GM21619 (cell line): Measurements from ENCODE around the gene GAR1.
"Not testable (repeated sequence)": the region's sequence is repeated elsewhere in the genome, so short reads cannot be mapped to it uniquely, and the experiment has no call there.

Experiments
- ATAC-seq: cut with Tn5 transposase; IDR thresholded peaks from one replicate; pipeline ENCODE4 v1.9.1; 2021; ENCODE audit not compliant: unreplicated experiment

The GAR1 gene

DNA sequence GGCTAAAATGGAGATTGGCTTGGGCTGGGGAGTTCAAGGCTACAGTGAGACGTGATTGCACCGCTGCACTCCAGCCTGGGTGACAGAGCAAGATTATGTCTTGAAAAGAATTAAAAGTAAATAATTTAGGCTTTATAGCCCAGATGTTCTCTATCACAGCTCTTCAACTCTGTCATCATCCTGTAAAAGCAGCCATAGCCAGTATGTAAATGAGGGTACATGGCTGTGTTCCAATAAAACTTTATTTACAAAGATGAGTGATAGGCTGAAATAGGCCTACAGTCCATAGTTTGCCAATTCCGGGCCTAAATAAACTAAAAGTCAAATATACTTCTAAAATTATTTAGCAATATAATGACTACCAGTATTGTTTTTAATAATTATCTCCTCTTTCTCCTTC, 21.4 kb downstream of the GAR1 start:
- ATAC-seq: no peak

GRCh38 chr4:109846395-109847098, 31.0 kb downstream of the GAR1 start:
- no peak for ATAC-seq

DNA sequence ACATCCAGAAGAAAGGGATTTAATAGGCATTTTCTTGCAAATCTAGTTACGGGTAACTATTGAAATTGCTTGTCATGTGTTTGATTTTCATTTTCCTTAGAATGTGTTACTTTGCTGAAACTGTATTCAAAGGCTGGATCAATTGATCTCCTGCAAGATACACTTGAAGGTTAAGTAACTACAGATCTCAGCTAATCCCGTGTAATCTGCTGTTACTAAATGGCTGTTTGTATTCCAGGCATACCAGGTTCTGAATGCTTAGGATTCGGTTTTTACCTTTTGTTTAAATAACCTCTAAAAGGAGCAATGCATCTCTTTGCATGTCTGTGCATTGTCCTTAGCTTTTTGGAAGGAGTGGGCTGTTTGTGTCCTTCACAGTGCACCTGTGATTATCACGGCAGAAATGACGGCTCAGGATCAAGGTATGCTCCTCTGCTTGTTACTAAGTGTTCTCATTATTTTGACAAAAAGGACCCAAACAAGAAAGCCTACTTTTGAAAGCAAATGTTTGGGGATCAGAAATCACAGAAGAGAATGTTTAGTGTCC, 32.4 kb downstream of the GAR1 start, which contains the start of gene LRIT3:
TSS of gene LRIT3 (plus strand) at position 212 of the 547 bp plus-strand sequence. CDS start at position 307, 95 bp downstream.
- no peak for ATAC-seq

- ATAC-seq: no peak
These were observed 32.9 kb downstream of the GAR1 start for GRCh38 chr4:109848501-109848900.

DNA sequence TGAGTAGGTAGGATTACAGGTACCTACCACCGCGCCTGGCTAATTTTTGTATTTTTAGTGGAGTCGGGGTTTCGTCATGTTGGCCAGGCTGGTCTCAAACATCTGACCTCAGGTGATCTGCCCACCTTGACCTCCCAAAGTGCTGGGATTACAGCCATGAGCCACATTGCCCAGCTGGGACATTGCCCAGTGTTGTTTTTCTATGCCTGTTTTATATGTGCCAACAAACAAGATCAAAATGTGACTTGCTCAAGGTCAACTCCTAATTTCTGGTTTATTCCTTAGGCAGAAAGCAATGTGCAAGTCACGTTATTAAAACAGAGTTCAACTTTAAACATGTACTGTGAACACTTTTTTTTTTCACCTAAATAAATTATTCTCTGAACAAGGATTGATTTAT, 35.0 kb downstream of the GAR1 start:
- no peak for ATAC-seq

GRCh38 chr4:109859426-109860300, 44.1 kb downstream of the GAR1 start:
- ATAC-seq: not testable (repeated sequence)

GRCh38 chr4:109861271-109861670, 45.7 kb downstream of the GAR1 start:
- ATAC-seq: no peak

DNA sequence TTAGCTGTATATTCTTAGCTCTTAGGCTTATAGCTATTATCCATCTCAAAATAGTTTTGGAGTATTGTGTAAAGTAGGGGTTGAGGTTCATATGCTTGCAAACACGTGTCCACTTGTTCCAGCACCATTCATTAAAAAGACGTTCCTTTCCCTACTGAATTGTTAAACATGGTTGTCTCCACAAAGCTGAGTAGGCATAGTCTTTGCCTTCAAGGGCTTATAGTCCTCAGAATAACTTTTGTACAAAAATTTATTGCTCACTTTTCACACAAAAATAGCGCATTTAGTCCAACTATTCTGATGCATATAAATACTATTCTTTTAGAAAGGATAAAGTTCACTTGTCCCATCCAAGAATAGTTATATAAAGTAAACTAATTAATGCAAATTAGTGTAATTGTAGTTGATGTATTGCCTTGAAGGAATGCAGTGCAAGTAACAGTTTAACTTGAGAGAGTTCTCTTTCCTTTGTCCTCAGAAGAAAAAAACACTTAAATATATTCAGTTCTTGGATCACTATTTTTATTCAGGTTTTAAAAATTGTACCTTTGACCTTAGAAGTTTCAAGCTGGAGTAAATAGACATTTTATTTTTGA, 46.5 kb downstream of the GAR1 start:
- no peak for ATAC-seq

DNA sequence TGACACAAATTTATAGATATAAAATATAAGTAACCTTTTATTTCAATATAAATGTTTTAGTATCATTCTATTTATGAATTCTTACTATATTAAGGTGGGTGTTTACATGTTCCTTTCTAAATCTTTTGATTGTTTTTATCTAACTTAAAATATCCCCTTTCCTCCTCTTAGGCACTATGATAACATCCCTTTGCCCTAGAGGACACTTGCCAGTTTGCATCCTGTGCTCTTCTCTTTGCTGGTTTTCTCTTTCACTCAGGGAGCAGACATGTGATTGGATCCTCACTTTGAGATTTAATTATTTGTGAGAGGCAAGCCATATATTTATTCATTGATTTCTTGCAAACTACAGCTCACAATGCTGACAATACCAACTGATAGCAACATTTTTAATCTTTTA, 48.6 kb downstream of the GAR1 start:
- ATAC-seq: no peak

DNA sequence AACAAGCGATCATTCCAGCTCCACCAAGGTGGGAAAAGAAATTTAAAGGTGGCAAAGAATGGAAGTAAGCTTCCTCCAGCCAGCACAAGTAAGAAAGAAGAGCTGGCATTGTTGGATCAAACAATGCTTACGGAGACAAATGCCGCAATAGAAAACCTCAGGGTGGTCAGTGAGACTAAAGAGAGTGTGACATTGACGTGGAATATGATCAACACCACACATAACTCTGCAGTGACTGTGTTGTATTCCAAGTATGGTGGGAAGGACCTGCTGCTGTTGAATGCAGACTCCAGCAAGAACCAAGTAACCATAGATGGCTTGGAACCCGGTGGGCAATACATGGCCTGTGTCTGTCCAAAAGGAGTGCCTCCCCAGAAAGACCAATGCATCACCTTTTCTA, 54.5 kb downstream of the GAR1 start:
- no peak for ATAC-seq

DNA sequence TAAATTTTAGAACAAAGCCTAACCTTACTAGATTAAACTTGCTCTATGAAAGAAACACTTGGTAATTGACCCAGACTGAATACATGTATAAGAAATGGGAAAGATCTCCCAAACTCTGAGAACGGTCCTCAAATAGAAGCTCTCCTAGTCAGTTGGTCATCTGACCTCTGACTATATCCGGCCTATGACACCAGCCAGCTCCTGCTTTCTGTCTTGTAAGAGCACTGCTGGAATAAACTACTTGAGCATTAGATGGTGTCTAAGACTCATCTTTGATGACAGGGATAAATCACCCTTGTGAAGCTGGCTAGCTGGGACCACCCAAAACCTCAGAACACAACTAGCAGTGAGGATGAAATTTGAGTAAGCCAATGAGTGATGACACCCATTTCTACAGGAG, 56.5 kb downstream of the GAR1 start:
- ATAC-seq: no peak

DNA sequence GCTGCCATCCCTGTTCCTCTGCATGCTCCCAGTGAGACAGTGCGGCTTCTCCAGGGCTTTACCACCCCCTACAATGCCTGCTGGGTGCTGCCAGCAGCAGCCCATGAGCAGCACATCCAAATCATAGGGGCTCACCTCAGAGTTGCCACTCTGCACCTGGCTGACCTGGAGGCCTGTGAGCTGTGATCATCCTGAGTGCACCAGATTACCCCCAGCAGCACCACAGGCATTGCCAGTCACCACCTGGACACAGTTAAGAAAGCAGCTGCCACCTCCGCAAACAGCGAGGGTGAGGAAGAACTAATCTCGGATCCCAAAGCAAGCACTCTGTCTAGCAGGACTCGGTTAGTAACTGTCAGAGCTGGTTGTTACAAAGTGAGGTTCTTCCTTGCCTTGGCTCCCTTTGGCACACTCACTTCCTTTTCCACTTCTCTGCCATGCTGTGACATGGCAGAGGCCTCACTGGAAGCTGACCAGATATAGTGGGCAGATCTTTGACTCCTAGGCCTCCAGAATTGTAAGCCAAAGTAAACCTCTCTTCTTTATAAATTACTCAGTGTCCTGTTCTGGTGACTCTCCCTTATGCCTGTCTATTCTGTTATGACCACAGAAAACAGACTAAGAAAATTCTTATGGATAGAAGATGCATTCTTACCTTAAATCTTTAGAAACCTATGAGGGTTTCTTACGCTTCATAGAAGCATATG, 57.5 kb downstream of the GAR1 start:
- ATAC-seq: no peak

DNA sequence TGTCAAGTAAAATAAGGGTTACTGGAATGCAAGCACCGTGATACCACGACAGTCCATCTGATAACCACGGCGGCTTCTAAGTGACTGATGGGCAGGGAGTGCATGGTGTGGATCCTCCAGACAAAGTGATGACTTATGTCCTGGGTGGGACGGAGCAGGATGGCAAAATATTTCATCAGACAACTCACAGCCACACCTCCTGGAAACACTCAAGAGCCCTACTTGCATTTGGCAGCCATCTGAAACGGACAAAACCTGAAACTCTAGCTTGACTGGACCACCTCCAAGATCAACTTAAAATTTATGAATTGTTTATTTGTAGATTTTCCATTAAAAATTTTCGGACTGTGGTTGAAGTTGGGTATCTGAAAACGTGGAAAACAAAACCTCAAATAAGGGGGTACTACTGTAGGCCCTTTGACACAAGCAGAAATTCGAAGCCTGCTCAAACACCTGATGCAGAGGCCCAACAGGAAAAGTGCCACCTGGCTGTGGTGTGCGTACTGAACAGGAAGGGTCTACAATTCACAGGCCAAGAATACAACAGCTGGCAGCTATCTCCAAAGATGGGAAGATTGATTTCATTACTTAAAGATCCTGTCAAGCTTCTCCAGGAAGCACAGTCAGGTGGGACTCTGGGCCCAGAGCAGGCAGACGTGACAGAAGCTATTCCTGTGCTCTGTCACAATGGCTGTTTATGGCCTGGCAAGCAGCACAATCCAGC, 58.4 kb downstream of the GAR1 start:
- no peak for ATAC-seq
